GM10847 (cell line): ENCODE measurements around the gene L1TD1.

Experiments used
- POLR2A ChIP-seq: IDR thresholded peaks from 2 replicates; pipeline ENCODE4 v1.6.1; 2011; ENCODE audit not compliant: insufficient read length; ENCODE audit errors: extremely low read depth

L1TD1 gene

DNA sequence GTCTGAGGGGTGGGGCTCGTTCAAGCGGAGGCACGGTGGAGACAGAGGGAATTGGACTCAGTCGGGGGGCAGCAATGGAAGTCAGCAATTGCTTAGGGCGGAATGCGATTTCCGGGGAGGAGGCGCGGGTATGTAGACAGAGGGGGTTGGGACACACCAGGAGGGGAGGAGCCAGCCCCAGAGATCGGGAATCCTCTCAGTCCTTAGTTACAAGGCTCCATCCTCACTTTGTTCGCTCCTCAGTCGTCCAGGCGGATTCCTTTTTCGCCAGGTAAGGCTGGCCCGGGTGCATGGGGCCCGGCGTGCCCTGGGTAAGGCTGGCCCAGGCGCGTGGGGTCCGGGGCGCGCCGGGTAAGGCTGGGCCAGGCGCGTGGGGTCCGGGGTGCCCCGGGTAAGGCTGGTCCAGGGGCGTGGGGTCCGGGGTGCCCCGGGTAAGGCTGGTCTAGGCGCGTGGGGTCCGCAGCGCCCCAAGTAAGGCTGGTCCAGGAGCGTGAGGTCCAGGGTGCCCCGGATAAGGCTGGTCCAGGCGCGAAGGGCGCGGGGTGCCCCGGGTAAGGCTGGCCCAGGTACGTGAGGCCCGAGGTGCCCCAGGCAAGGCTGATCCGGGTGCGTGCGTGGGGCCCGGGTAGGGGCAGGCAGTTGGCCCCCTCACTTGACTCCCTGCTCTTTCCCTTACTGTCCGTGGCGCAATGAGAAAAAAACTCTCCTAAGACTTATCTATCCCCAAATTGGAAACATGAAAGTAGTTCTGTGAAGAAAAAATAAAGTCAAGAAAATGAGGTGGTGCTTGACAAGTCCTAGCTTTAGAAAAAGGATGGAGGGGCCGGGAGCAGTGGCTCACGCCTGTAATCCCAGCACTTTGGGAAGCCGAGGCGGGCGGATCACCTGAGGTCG is at the start of gene L1TD1:
TSS of gene L1TD1 (plus strand) at position 199 of the 894 bp plus-strand sequence. CDS start 11,780 bp downstream, outside the sequence.
- TF ChIP-seq POLR2A = no peak

DNA sequence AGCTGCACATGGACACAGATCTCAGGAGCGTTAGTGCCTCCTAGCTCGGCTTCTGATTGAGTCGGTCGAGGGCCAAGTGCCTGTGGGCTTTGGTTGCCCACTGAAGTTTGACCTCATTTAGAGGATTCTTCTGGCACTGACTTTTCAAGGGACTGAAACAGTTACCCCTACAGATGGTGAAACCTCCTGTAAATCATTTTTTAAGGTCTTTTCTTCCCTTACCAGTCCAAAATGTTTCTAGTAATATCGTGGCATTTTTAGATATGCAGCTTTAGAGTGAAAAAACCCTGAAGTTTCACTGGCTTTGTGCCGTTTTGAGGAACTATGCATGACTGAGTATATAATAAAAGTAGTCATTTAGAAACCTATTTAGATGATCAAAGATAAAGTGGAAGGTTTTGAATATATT is 34.7 kb upstream of the L1TD1 start:
- TF ChIP-seq POLR2A = no peak

DNA sequence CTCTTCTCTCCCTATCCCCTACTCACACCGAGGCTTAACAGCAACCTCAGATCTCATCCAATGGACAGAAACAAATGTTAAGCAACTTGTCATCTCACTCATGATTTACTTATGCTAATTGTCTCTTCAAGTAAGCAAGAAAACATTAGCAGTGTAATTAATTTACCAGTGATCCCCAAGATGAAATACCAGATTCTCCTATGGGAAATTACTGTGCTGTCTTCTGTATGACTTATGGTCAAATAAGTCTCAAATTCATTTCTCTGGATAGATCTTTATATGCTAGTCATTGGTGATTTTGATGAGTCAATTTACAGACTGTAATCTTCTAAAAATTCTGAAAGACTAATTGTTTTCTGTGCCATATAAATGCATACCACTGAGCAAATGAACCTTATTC is 32.9 kb upstream of the L1TD1 start:
- TF ChIP-seq POLR2A = no peak

DNA sequence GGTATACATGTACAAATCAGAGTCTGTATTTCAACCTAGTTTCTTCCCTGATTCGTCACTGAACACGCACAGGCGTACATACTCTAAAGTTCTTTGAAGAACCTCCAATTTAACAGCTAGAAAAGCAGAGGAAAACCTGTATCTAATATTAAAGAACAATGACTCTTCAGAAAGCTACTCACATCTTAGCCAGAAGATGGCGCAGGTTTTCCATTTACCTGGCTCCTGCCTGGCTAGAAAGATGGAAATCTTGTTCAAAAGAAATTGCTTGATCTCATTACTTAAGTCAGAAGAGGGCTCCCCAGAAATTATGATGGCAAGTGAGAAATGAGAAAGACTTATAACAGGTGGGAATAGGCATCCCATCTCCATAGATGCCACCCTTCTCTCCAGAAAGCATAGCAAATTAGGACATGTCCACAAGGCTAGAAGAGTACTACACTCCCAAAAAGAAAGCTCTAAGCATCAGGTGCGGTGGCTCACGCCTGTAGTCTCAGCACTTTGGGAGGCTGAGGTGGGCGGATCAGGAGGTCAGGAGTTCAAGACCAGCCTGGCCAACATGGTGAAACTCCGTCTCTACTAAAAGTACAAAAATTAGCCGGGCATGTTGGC is 19.0 kb upstream of the L1TD1 start:
- TF ChIP-seq POLR2A = no peak

GRCh38 chr1:62176597-62177312 is 17.9 kb upstream of the L1TD1 start:
- TF ChIP-seq POLR2A = no peak

- no peak for TF ChIP-seq POLR2A
Observed at GRCh38 chr1:62177621-62178020, 17.0 kb upstream of the L1TD1 start.

GRCh38 chr1:62178372-62178771 is 16.3 kb upstream of the L1TD1 start:
- no peak for TF ChIP-seq POLR2A

DNA sequence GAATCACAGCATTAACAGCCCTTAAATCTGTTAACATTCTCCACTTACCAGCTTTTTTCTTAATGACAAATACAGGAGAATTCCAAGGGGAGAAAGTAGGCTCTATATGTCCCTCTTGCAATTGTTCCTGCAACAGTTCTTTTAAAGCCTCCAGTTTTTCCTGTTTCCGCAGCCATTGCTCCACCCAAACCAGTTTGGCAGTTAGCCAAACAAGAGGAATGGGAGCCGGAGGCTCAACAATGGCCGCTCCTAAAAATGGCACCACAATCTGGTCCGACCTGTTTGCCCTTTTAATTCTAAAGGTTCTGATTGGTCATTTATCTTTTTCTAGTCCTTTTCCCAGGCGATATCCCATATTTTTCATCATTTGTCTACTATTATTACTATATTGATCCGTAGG is 14.0 kb upstream of the L1TD1 start:
- TF ChIP-seq POLR2A = no peak

GRCh38 chr1:62181532-62181931 is 13.1 kb upstream of the L1TD1 start:
- TF ChIP-seq POLR2A = no peak

GRCh38 chr1:62184336-62184735 is 10.3 kb upstream of the L1TD1 start:
- TF ChIP-seq POLR2A = no peak

GRCh38 chr1:62185677-62186076 is 9.0 kb upstream of the L1TD1 start:
- TF ChIP-seq POLR2A = no peak

GRCh38 chr1:62187548-62187947 is 7.1 kb upstream of the L1TD1 start:
- TF ChIP-seq POLR2A = no peak

DNA sequence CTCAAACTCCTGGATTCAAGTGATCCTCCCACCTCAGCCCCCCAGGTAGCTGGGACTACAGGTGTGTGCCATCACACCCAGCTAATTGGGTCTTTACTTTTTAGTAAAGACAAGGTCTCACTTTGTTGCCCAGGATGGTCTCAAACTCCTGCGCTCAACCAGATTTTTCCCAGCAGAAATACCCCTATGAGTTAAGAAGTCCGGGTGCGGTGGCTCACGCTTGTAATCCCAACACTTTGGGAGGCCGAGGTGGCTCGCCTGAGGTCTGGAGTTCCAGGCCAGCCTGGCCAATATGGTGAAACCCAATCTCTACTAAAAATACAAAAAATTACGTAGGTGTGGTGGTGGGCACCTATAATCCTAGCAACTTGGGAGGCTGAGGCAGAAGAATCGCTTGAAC is 6.5 kb upstream of the L1TD1 start:
- no peak for TF ChIP-seq POLR2A

GRCh38 chr1:62196086-62196690 is 1.5 kb downstream of the L1TD1 start:
- TF ChIP-seq POLR2A = no peak

DNA sequence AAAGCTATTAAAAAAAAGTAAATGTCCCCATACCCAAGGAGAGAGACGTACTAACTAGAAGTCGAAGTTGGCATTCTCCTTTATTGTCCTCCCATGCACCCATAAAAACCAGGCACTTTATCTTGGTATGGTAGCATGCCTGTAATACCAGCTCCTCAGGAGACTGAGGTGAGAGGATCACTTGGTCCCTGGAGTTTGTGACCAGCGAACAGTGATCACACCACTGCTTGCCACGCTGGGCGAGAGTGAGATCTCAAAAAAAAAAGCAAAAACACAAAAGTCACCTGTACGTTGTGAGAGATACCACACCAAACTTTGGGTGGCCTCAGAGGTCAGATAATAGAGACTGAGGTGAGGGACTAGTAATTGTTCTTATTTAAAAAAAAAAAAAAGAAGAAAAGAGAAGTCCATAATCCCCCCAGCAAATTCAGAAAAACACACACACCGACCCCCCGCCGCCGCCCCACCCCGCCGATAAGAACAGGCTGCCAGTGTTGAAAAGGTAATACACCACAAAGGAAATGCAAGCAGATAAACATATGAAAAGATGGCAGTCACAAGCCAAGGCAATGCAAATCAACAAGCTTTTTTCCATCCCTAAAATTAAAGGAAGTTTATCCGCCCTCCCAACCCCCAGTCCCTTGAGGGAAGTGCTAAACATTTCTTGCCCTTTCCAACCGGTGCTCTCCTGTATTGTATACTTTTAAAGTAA is 3.6 kb downstream of the L1TD1 start:
- TF ChIP-seq POLR2A = no peak

GRCh38 chr1:62198781-62199125 is 4.1 kb downstream of the L1TD1 start:
- TF ChIP-seq POLR2A = no peak

DNA sequence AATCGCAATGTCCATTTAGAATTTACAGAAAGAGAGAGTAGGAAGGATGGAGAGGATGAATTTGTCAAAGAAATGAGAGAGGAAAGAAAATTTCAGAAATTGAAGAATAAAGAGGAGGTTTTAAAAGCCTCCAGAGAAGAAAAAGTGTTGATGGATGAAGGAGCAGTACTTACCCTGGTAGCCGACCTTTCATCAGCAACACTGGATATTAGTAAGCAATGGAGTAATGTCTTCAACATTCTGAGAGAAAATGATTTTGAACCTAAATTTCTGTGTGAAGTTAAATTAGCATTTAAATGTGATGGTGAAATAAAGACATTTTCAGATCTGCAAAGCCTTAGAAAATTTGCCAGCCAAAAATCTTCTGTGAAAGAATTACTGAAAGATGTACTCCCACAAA is 12.5 kb downstream of the L1TD1 start:
- TF ChIP-seq POLR2A = no peak
